Left lung (tissue), 10 donors: ENCODE data around the gene ACOX3. TPM values are rescaled to one million over a fixed set of nuclear protein-coding genes. Genes with fewer than 3 reads are reported as not detected.
A peak's percentile ranks its signal among the peaks of the same experiment; 100 is the strongest.

Experiments
- ATAC-seq: fragments of 200-7000 bp; cut with Tn5 transposase; one replicate; pipeline ENCODE4 v1.9.1; 2020; ENCODE audit warnings: moderate library complexity
- DNase-seq, 4 donors: peaks; one replicate each; pipeline ENCODE4 v3.0.0-alpha.2; 2013 to 2020
- H3K27ac ChIP-seq, 2 donors: fragments of 200-600 bp; sonication (generic) in 1 of 2; one replicate each; pipeline versions ENCODE4 v1.5.0 to v1.8.0; 2020 to 2021
- H3K27me3 ChIP-seq, 2 donors: fragments of 200-600 bp; sonication (generic) in 1 of 2; one replicate each; pipeline versions ENCODE4 v1.5.0 to v1.8.0; 2020 to 2021
- H3K36me3 ChIP-seq, 2 donors: fragments of 200-600 bp; sonication (generic) in 1 of 2; one replicate each; pipeline versions ENCODE4 v1.5.0 to v1.8.0; 2020 to 2021
- H3K4me1 ChIP-seq, 2 donors: fragments of 200-600 bp; one replicate each; pipeline ENCODE4 v1.8.0; 2021
- H3K4me3 ChIP-seq, 2 donors: fragments of 200-600 bp; sonication (generic) in 1 of 2; one replicate each; pipeline versions ENCODE4 v1.5.0 to v1.8.0; 2020 to 2021; ENCODE audit warnings: mild to moderate bottlenecking in 1 of 2
- H3K9me3 ChIP-seq, 2 donors: fragments of 200-600 bp; sonication (generic) in 1 of 2; one replicate each; pipeline versions ENCODE4 v1.5.0 to v1.8.0; 2020 to 2021
- intact Hi-C, 2 donors: fragments of 100-400 bp; cut with DNase I; formaldehyde crosslinking; loops; one replicate each; pipeline versions ENCODE4 v1.11.2 to v1.14.2; 2022
- polyA plus RNA-seq, 6 donors: library from polyadenylated mRNA; unstranded; fragments of 120-200 nt; gene quantifications; one replicate each; pipeline ENCODE4 v1.2.1, GENCODE V29; 2013; ENCODE audit not compliant: insufficient read length in 6 of 6
- total RNA-seq, 2 donors: library from RNA; stranded (reverse); fragmentation: NEBNext Ultra II Directional; extraction: Animal tissue kit (Norgen Biotek cat#: 25700); gene quantifications; one replicate each; pipeline ENCODE4 v1.2.1, GENCODE V29; 2021
- TF ChIP-seq, protein P1 (sequence below), 2 donors: fragments of 200-600 bp; sonication (generic) in 1 of 2; IDR thresholded peaks; one replicate each; pipeline versions ENCODE4 v1.5.0 to v1.8.0; 2021; ENCODE audit warnings: antibody characterized with exemption in 2 of 2
- donor health status: DM: no; HTN: yes; CAD: no.
- donor health status: DM: no; HTN: no; CAD: no.

ACOX3 gene
- total and polyA plus RNA-seq, 8 donors: 19.9 to 31.7 (median 23.4) TPM

DNA sequence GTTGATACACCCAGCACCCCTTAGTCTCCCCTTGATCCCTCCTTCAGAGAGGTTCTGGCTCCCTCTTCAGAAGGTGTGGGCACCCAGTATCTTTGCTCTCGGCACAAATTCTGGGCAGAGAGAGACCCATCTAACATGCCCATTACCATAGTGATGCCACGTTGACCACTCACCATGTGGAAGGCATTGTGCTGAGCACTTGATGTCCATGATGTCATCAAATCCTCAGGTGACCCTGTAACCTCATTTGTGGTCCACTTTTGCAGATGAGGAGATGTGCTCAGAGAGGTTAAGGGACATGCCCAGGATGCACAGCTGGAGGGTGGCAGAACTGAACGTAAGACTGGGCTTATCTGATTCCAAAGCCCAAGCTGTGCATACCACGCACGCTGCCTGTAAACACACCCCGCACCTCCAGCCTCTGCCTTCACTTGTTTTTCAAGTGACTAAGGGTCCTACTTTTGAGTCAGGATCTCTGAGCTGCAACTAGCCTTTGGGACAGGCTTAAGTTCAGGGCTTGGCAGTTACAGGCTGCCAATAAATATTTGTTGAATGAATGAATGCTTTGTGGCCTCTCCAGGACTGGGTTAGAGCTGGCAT lies 115.8 kb downstream of the ACOX3 start:
- intact Hi-C loops: no loop called here
- TF ChIP-seq, protein P1, sequence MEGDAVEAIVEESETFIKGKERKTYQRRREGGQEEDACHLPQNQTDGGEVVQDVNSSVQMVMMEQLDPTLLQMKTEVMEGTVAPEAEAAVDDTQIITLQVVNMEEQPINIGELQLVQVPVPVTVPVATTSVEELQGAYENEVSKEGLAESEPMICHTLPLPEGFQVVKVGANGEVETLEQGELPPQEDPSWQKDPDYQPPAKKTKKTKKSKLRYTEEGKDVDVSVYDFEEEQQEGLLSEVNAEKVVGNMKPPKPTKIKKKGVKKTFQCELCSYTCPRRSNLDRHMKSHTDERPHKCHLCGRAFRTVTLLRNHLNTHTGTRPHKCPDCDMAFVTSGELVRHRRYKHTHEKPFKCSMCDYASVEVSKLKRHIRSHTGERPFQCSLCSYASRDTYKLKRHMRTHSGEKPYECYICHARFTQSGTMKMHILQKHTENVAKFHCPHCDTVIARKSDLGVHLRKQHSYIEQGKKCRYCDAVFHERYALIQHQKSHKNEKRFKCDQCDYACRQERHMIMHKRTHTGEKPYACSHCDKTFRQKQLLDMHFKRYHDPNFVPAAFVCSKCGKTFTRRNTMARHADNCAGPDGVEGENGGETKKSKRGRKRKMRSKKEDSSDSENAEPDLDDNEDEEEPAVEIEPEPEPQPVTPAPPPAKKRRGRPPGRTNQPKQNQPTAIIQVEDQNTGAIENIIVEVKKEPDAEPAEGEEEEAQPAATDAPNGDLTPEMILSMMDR (IDR thresholded peaks at IDR 0.05): no peak
- H3K36me3 ChIP-seq: no peaks in the 10 kb centered on the region
- H3K27me3 ChIP-seq: no peaks in the 10 kb centered on the region
- ATAC-seq (no peak), DNase-seq (no peak)
- H3K4me1 ChIP-seq: no peaks in the 10 kb centered on the region
- H3K9me3 ChIP-seq: peaks cover 2 to 3% of the 10 kb centered on the region in 2 donors
- no peak overlapping the region for H3K4me3 ChIP-seq
- no peak overlapping the region for H3K27ac ChIP-seq

DNA sequence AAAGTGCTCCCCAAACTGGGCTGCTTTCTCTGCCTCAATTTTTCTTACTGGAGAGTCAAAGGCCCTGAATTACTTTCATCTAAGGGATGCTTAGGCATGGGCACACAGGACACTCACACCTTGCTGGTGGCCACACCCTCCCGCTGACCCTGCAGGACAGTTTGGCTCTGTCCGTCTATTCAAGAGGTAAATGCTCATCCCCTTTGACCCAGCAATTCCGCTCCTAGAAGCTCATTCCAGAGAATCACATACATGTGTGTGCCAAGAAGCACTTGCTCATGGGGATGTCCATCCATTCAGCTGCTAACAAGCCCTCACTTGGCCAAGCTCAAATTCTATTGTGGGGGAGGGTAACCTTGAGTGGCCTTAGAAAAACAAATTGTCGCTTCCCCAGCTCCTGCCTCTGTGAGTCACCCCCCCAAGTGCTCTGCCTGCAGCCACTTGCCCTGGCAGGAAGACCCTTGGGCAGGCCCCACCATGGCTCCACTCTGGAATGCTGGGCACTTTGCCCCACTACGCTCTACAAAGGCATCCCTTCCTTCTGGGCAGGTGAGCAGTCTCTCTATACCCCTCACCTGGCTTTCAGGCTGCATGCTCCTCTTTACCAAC lies 116.5 kb downstream of the ACOX3 start:
- no peak overlapping the region for H3K4me3 ChIP-seq
- TF ChIP-seq, protein P1 (IDR thresholded peaks at IDR 0.05): no peak
- H3K36me3 ChIP-seq: no peaks in the 10 kb centered on the region
- peaks cover 0 to 4% of the 10 kb centered on the region in 2 donors for H3K4me1 ChIP-seq
- peaks cover 2 to 3% of the 10 kb centered on the region in 2 donors for H3K9me3 ChIP-seq
- intact Hi-C loops: no loop called here
- DNase-seq (peak in 1 of 4 donors; percentile 19), ATAC-seq (no peak)
- H3K27me3 ChIP-seq: no peaks in the 10 kb centered on the region
- H3K27ac ChIP-seq: no peak overlapping the region

DNA sequence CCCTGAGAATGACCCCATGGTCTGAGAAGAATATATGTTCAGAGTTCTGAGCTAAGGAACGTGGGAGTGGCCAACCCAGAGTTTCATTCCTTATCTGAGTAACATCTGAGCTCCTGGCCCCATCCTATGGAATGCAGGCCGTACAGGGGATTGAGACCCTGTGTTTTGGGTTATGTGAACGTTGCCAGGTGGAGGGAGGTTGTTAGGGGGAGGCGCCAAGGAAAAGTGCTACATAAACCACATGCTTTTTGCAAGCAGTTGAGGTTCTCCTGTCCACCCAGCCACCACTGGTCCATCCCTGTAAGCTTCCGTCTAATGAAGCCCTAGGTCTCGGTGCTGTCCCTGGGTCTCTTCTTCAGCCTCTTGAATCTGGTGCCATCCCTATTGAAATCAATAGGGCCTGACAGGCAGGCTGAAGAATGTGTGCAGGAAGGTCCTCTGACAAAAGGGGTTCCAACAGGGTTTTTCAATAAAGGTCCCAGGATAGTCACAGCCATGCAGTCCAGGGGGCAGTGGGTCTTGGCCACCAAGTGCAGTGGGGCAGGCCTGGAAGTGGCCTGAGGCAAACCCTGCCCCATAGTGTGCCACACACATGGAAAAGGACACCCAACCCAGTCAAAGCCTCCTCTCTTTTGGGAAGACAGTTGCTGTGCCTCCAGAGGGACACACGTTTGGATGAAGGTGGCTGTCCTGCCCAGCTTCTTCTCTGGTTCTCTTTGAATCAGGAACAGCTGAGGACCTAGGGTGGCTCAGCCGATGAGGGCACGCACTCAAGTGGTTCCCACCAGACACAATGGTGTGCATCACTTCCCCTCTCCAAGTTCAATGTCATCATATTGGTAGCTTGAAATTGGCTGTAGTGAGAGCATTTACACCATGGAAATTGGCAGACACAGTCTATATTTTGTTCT lies 117.5 kb downstream of the ACOX3 start:
- Histone ChIP-seq H3K9me3 (peaks cover 2 to 3% of the 10 kb centered on the region in 2 donors), H3K4me3 (no peak overlapping the region), H3K27me3 (no peaks in the 10 kb centered on the region), H3K36me3 (no peaks in the 10 kb centered on the region), H3K4me1 (peaks cover 0 to 4% of the 10 kb centered on the region in 2 donors), H3K27ac (peak overlapping the region in 1 of 2 donors; percentile 18)
- no peak for ATAC-seq
- peak in 1 of 4 donors; percentile 4 for DNase-seq
- TF ChIP-seq, protein P1 (IDR thresholded peaks at IDR 0.05): no peak
- intact Hi-C loops: no loop called here

DNA sequence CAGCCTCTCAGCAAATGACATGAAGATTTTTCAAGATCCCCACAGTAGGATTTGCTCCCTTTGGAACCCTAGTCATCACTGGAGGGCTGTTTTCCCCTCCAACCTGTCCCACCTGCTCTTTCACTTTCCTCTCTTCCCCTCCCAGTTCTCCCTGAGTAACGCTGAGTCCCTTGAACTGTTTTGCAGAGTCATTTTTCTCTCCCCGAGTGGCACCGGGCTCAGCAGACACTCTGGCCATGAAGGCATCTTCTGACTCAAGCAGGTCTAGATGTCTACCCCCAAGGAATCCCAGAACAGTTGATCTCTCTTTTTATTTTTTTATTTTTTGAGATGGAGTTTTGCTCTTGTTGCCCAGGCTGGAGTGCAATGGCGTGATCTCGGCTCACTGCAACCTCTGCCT lies 118.8 kb downstream of the ACOX3 start:
- DNase-seq (no peak), ATAC-seq (no peak)
- intact Hi-C loops: no loop called here
- Histone ChIP-seq H3K36me3 (no peaks in the 10 kb centered on the region), H3K4me1 (peaks cover 0 to 4% of the 10 kb centered on the region in 2 donors), H3K9me3 (peaks cover 2 to 3% of the 10 kb centered on the region in 2 donors), H3K4me3 (no peak overlapping the region), H3K27me3 (no peaks in the 10 kb centered on the region), H3K27ac (no peak overlapping the region)
- TF ChIP-seq, protein P1 (IDR thresholded peaks at IDR 0.05): no peak

DNA sequence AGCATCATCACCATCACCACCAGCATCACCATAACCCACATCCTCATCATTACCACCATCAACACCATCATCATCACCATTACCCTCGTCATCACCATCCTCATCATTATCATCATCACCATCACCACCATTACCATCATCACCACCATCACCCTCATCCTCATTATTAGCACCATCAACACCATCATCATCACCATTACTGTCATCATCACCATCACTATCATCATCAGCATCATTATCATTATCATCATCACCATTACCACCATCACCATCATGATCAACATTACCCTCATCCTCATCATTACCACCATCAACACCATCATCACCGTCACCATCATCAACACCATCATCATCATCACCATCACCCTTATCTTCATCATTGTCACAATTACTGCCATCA lies 119.3 kb downstream of the ACOX3 start:
- TF ChIP-seq, protein P1 (IDR thresholded peaks at IDR 0.05): no peak
- no peak overlapping the region for H3K27ac ChIP-seq
- ATAC-seq (no peak), DNase-seq (no peak)
- H3K36me3 ChIP-seq: no peaks in the 10 kb centered on the region
- peaks cover 0 to 5% of the 10 kb centered on the region in 2 donors for H3K4me1 ChIP-seq
- no peaks in the 10 kb centered on the region for H3K9me3 ChIP-seq
- H3K27me3 ChIP-seq: no peaks in the 10 kb centered on the region
- intact Hi-C loops: no loop called here
- no peak overlapping the region for H3K4me3 ChIP-seq
